Left cardiac atrium (tissue), 4 donors: ENCODE results near the gene UFM1. TPM values are rescaled to one million over a fixed set of nuclear protein-coding genes. Genes with fewer than 3 reads are reported as not detected.

Experiments
- ATAC-seq, 2 donors: fragments of 200-7000 bp; cut with Tn5 transposase; one replicate each; pipeline ENCODE4 v1.9.1; 2020; ENCODE audit warnings: mild to moderate bottlenecking in 2 of 2, moderate library complexity in 2 of 2
- DNase-seq: peaks from one replicate; pipeline ENCODE4 v3.0.0-alpha.2; 2020
- intact Hi-C, 2 donors: fragments of 100-400 bp; cut with DNase I; formaldehyde crosslinking; loops; one replicate each; pipeline versions ENCODE4 v1.14.1 to v1.15.1; 2022 to 2023
- total RNA-seq, 2 donors: library from RNA; stranded (reverse); fragmentation: NEBNext Ultra II Directional; extraction: Animal tissue kit (Norgen Biotek cat#: 25700); gene quantifications; one replicate each; pipeline ENCODE4 v1.2.1, GENCODE V29; 2021
- donor health status: DM: no; HTN: yes; CAD: no.
- donor health status: DM: no; HTN: yes; CAD: no; lungs with severe emphysema.
- donor health status: DM: yes; HTN: yes; CAD: no.
- donor health status: Dilated cardiomyopathy.

The UFM1 gene
- total RNA-seq, 2 donors from 2014 or later, result 27.2 to 40.3 TPM

DNA sequence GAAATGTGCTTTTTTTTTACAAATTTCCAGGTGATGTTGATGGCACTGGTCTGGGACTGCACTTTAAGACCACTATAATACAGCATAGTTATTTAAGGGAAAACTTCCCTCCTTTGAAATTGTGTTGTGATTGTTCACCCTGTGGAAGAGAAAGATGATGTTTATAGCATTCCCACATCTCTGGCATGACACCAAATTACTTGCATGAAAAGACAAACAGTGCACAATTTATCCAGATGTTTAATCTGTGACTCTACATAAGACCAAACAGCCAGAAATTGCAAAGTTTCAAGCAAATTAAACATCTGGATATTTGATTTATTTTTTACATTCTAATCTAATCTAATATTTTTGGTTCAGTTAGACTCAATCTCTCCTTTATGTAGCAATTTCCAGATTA, 51.6 kb downstream of the UFM1 start:
- ATAC-seq (no peak), DNase-seq (no peak)
- intact Hi-C loops, result no loop called here

DNA sequence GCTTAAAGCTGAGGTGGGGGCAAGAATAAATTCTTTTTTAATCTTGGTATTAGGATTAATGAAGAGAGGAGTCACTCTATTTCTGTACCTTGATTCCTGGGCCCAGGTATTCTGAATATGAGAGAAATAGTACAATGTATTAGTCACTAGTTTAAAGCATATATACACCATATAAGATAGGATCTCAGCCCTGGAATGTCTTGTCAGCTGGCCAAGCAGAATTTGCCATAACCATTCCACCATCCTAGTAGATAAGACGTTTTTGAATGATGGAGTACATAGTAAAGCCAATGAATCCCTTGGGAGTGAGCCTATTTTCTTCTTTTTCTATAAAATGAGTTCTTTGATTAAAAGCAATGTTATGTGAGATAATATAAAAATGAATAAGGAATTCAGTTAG, 55.6 kb downstream of the UFM1 start:
- intact Hi-C loops, result no loop called here
- ATAC-seq (no peak), DNase-seq (no peak)

GRCh38 chr13:38409771-38410170, 60.1 kb downstream of the UFM1 start:
- no peak for ATAC-seq
- intact Hi-C loops, result no loop called here
- DNase-seq, result no peak

- ATAC-seq (no peak), DNase-seq (no peak)
- intact Hi-C loops, result no loop called here
These were observed 62.6 kb downstream of the UFM1 start for GRCh38 chr13:38412266-38412665.
